ENCODE measurements around the gene VAV1.
"Not testable (repeated sequence)": the region's sequence is repeated elsewhere in the genome, so short reads cannot be mapped to it uniquely, and the experiment has no call there.

Gene VAV1

DNA sequence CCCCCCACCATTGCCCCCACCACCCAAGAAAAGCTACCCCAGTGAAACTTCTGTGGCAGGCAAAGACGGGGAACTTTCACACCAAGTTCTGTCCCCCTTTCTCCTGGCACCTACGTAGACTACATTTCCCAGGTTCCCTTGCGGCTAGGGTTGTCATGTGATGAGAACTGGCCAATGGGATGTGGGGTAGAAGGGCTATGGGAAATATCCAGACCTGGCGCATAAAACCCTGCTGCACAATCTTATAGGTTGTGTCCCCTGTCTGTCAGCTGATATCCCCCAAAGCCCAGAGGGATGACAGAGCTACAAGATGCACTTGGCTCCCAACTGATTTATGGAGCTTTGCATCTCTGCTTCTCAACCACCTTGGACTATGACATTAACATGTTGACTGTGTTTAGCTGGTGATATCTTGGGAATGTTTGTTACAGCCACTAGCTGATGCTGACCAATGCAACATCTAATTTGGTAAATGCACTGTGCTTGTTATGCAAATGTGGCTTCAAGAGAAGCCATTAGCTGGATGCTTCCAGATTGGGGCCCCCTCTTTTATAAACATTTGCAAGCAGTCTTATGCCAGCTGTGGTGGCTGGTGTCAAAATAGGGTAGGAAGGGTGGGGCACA lies 11.3 kb upstream of the VAV1 start:
- no peak for DNase-seq

DNA sequence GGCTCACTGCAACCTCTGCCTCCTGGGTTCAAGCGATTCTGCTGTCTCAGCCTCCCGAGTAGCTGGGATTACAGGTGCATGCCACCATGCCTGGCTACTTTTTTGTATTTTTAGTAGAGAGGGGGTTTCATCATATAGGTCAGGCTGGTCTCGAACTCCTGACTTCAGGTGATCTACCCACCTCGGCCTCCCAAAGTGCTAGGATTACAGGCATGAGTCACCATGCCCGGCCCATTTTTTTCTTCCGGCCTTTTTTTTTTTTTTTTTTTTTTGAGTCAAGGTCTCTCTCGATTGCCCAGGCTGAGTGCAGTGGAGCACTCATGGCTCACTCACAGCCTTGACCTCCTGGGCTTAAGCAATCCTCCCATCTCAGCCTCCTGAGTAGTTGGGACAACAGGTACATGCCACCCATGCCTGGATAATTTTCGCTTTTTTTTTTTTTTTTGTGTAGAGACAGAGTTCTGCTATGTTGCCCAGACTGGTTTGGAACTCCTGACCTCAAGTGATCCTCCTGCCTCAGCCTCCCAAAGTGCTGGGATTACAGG lies 10.2 kb upstream of the VAV1 start:
- DNase-seq = not testable (repeated sequence)

DNA sequence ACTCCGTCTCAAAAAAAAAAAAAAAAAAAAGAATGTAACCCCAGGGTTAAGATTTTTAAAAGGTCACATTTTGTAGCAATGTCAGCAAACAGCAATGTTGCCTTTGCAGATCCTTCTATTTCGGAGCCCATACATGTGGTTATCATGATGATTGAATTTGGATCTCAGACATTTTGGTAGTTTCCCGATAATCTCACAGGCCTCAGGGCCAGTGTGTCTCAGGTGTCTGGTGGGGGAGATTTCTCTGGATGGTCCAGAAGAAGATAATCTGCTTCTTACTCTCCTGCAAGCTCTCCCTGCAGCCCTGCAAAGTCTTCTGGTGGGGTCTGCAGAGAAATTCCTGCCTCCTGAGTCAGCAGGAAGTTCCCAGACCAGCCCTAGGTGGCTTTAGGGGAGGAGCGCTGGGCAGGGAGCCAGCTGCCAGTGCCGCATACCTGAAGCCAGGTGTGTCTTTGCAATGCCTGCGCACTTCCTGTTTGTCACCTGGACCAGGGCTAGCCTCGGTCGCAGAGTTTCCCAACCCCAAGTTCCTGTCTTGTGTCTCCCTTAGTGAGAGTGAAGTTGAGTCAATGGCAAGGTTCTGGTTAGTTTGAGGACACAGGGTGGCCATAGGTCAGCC lies 6.7 kb upstream of the VAV1 start:
- DNase-seq = peak; percentile 21

DNA sequence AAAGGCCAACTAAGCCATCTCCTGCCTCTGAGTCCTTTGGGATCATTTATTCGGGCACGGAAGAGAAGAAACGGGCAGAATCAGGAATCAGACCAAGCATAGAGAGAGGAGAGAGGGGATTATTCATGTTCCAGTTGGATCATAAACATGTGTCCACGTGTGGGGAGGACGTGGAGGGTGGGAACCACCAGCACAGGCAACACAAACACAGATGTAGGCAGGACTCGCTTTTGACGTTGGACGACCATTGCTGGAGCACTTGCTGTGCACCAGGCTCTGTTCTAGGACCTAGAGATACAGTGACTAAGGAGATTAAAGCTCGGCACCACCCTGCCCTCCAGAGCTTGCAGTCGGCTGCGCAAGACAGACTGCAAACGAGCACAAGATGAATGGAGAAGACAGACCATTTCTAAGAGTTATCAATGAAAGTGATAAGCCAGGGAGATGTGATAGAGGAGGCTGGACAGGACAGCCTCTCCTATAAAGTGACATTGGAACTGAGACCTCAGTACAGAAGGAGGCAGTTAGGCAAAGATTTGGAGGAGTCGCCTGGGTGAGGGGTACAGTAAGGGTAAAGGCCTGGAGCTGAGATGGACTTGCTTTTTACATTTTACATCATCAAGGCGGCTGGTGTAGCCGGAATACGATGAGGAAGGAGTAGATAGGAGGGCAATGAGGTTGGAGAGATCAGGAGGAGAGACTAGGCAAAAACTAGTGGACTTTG lies 6.0 kb upstream of the VAV1 start:
- DNase-seq = no peak

DNA sequence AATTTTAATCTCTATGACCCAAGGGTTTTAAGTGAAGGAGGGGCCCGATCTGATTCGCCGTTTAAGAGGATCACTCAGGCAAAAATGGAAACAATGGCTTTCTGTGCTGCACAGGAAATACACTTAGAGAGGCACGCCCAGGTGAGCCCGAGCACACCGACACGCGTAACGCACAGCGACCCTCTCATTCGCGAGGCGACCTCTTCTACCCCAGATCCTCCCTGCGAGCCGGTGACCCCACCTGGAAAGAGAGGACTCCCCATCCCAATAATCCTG lies 5.5 kb upstream of the VAV1 start:
- no peak for DNase-seq

DNA sequence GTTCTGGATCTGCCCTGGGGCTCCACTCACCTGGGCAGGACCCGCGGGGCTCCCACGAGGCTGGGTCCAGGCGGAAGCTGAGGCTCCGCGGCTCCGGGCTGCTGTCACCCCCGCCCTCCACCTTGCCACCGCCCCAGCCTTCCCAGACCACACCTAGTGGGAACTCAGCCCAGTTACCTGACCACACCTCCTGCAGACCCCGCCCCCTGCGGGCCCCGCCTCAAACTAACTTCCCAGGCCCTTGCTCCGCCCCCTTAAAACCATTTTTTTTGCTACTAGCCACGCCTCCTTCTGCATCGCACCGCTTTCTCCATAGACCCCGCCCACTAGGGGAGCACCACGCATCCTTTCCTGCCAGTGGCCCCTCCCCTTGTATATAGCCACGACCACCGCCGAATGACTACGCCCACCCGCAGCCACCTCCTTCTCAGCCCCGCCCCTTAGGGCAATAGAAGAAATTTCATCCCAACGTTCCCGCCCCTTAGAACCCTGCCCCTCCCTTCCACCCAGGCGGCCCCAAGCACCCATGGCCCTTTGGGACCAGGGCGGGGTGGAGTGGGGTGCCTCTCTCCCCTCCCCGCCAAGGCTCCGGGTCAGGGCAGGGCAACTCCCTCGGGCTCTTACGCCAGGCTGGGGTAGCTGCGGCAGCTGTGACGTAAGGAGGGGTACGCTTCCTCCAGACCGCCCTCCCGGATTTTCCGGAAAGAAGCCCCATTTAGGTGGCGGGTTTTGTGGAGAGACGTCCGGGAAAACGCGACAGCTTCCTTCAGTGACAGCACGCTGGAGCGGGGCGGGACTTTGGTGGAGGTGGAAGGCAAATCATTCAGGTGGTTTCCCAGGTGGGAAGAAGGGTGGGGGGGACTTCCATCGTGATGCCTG lies 4.9 kb upstream of the VAV1 start, which contains the start of gene SH2D3A:
Gene SH2D3A, minus strand, starts transcription at position 79 of the 879 bp plus-strand sequence. CDS start 3,687 bp downstream, outside the sequence.
- peak; percentile 96 for DNase-seq

DNA sequence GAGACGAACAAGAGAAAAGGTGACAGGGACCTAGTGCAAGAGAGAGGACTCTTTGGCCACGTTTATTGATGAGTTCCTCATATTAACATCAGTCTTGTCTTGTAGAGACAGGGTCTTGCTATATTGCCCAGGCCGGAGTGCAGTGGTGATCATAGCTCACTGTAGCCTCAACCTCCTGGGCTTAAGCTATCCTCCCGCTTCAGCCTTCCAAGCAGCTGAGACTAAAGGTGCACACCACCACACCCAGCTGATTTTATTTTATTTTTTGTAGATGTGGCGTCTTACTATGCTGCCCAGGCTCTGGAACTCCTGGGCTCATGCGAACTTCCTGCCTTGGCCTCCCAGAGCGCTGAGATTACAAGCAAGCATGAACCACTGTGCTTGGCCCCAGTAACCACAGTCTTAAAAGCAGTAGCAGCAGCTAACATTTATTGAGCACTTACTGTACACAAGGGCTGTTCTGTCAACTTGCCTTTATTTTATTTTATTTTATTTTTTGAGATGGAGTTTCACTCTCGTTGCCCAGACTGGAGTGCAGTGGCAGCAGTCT lies 4.2 kb upstream of the VAV1 start:
- DNase-seq = peak; percentile 45

DNA sequence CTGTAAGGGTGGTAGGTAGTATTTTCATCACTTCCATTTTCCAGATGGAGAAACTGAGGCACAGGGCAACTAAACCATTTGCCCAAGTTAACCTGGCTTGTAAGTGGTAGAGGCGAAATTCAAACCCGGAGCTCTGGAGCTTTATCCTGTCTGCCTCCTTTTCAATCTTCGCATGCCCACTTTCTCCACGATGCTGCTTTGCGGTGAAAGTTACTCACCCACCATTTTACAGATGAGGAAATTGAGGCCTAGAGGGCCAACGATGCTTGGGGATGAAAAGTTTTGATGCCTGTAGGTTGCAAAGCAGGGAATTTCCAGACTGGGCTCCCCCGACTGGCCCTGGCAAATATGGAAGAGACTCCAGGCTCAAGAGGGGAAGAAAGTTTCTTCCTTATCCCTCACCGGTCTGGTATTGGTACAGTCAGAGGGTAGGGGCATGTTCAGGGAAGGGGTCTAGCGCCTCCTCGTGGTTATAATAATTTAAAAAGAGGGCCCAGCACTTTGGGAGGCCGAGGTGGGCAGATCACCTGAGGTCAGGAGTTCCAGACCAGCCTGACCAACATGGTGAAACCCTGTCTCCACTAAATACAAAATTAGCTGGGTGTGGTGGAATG lies 3.4 kb upstream of the VAV1 start:
- no peak for DNase-seq

DNA sequence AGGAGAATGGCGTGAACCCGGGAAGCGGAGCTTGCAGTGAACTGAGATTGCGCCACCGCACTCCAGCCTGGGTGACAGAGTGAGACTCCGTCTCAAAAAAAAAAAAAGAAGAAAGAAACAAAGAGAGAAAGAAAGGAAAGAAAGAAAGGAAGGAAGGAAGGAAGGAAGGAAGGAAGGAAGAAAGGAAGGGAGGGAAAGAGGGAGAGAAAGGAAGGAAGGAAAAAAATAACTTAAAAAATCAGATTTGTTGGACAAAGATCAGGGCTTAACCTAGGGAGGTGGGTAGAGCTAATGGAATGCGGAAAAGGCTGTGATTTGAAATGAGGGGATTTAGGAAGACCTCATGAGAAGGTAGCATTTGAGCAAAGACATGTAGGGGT lies 870 bp upstream of the VAV1 start:
- DNase-seq = not testable (repeated sequence)

DNA sequence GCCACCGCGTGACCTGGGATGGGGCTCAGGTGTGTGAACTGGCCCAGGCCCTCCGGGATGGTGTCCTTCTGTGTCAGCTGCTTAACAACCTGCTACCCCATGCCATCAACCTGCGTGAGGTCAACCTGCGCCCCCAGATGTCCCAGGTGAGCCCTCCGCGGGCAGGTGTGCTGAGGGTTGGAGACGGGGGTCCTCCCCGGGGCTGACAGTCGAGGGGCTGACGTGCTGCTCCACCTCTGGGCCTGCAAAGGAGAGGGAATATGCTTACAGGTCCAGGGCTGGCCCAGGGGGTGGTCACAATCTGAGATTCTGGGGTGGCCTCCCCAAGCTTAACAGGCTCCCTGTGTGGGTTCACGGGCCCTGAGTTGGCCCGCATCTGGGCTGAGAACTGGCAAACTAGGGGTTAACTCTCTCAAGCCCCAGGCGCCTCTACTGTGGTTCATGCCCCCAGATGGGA lies 386 bp downstream of the VAV1 start:
- DNase-seq = no peak

DNA sequence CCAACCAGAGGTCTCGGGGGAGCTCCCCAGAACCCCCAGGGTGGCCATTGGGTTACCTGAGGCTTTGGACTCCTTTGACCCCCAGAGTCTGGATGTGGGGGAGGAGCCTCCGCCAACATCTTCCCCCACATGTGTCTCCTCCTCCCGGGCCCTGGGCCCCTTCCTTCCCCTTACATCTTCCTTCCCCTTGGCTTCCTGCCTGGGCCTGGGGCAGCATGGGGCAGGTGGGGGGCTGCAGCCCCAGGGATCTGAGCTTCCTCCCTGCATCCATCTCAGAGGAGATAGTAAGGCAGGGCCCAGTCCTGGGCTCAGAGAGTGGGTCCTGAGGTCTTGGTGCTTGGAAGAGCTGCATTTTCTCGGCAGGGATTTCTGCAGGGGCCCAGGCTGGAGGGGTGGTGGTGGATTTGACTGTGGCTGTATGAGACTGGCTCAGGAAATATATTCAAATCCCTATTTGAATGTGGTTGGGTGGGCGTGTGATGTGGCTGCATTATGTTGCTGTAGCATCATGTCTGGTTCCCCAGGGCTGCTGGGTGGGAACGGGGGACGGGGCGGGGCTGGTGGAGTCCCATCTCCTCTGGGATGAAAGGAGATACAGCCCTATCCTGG lies 919 bp downstream of the VAV1 start:
- peak; percentile 30 for DNase-seq

DNA sequence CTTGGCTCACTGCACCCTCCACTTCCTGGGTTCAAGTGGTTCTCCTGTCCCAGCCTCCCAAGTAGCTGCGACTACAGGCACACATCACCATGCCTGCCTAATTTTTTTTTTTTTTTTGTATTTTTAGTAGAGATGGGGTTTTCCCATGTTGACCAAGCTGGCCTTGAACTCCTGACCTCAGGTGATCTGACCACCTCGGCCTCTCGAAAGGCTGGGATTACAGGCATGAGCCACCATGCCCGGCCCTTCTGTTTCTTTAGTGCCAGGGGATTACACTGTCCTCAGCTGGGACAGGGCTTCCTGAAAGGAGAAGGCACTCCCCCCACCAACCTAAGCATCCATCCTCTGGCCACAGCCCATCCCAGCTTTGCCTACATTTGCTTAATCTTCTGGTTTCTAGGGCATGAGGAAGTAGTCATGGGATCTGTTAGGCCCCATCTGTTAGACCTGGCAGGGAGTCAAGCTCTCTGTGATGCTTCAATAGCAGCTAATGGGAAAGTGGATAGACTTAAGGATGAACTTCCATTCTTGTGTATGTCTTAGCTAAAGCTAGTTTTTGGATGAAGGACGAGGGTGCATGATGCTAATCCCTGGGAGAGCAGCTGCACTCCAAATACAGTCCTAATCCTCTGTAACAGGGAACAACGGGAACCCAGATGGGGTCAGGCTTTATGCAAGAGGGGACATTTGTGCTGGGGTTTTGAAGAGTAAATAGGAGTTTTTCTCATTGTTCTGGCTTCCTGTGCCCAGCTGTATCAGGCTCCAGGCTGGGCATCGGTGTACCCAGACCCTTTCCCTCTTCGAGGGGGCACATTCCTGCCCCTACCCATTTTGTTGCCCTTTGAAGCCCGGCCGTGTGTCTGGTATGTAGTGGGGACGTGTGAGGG lies 2.6 kb downstream of the VAV1 start:
- no peak for DNase-seq

DNA sequence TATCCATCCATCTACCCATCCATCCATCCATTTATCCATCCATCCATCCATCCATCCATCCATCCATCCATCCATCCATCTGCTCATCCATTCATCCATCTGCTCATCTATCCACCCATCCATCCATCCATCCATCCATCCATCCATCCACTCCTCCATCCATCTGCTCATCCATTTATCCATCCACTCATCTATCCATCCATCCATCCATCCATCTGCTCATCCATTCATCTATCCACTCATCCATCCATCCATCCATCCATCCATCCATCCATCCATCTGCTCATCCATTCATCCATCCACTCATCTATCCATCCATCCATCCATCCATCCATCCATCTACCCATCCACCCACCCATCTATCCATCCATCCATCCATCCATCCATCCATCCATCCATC lies 3.5 kb downstream of the VAV1 start:
- DNase-seq = not testable (repeated sequence)

DNA sequence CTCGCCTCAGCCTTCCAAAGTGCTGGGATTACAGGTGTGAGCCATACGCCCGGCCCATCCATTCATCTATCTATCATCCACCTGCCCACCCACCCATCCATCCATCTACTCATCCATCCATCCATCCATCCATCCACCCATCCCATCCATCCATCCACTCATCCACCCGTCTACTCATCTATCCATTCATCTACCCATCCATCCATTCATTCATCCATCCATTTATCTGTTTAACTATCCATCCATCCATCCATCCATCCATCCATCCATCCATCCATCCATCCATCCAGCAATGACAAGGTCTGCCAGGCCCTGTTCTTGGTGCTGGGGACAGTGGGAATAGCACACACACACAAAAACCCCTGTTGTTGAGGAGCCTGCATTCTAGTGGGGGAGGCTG lies 4.5 kb downstream of the VAV1 start:
- no peak for DNase-seq

DNA sequence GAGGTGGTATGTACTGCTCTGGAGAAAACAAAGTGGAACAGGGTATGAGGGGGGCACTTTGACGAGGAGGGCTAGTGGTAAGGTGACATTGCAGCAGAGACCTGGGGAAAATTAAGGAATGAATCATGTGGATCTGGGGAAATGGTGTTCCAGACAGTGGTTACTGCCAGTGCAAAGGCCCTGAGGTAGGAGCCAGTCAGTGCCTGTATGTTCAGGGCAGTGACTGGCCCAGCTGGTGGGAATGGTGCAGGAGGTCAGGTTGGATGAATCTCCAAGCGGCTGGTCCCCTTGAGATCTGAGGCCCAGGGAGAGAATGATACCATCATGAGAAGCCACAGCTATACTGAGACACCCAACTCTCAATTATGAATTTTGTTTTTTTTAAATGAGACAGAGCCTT lies 4.9 kb downstream of the VAV1 start:
- no peak for DNase-seq

DNA sequence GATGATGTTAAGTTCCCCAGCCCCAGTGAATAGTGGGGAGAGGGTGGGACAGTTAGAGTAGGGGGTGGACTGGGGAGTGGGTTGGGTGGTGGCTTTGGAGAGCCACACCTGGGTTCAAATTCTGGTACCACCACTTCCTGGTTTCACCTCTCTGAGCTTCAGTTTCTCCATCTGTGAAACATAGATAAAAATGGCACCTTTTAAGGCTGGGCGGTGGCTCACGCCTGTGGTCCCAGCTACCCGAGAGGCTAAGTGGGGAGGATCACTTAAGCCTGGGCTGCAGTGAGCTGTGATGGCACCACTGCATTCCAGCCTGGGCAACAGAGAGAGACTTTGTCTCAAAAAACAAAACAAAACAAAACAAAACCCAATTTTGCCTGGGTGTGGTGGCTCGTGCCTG lies 5.9 kb downstream of the VAV1 start:
- no peak for DNase-seq

DNA sequence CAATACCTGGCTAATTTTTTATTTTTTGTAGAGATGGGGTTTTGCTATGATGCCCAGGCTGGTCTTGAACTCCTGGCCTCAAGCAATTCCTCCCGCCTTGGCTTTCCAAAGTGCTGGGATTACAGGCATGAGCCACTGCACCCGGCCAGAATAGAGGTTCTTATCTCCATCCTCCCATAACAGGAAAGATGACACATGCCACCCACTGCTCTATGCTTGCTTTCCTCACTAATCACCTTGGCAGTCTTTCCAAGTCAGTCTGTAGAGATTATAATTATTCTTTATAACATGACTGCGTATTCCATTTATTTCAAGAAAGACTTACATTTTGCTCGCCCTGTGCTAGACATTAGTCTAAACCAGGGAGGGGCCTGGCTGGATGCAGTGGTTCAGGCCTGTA lies 6.7 kb downstream of the VAV1 start:
- DNase-seq = no peak

DNA sequence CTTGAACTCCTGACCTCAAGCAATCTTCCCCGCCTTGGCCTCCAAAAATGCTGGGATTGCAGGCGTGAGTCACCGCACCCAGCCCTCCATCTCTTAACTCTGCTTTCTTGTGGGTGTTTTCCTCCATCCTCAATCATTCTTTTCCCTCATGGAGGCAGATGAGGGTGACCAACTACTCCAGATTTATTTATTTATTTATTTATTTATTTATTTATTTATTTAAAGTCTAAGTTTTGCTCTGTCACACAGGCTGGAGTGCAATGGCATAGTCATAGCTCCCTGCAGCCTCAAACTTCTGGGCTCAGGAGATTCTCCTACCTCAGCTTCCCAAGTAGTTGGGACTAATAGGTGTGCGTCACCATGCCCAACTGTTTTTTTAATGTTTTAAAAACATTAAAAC lies 14.9 kb downstream of the VAV1 start:
- DNase-seq = no peak

DNA sequence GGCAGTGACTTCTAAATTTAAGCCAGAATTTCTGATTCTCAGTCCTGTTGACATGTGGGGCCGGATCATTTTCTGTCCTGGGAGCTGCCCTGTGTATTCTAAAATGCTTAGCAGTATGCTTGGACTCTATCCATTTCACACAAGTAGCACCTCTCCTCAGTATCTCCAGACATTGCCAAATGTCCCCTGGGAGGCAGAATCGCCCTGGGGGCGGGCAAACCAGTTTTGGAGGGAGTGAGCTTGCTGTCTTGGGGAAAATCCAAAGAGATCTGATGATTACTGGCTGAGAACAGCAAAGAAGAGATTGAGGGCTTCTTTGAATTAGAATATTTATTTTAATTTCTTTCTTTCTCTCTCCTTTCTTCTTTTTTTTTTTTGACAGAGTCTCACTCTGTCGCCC lies 16.4 kb downstream of the VAV1 start:
- DNase-seq = no peak

DNA sequence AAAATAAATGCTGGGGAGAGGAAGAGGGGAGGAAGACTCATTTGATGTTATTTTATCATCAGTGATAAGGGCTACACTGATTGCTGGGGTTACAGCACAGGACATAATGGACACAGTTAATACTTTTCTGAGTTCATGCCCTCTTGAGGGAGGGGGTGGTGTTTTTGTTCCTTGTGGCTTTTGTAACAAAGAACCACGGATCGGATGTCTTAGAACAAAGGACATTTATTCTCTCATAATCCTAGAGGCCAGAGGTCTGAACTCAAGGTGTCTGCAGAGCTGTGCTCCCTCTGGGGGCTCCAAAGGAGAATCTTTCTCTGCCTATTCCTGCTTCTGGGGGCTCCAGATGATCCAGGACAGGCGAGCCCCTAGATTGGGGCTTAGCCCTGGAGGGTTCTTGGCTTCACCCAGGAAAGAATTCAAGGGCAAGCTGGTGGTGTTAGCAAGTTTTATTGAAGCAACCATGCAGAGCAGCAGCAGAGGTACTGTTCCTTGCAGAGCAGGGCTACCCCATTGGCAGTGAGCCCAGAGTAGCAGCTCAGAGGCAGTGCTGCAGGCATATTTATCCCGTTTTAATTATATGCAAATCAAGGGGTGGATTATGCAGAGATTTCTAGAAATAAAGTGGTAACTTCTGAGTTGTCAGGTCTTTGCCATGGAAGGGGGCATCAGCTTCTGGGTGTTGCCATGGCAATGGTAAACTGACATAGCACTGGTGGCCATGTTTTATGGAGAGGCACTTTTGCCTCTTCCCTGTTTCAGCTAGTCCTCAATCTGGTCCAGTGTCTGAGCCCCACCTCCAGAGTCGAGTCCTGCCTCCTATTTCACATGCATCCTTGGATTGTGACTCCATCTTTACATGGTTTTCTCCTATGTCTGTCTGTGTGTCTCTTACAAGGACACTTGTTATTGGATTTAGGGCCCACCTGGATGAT lies 18.0 kb downstream of the VAV1 start:
- no peak for DNase-seq
